HG03196 (cell line): ENCODE measurements around the gene ANGPTL4.

Experiments used
- ATAC-seq: cut with Tn5 transposase; IDR thresholded peaks from one replicate; pipeline ENCODE4 v1.9.1; 2021; ENCODE audit not compliant: unreplicated experiment

The ANGPTL4 gene

DNA sequence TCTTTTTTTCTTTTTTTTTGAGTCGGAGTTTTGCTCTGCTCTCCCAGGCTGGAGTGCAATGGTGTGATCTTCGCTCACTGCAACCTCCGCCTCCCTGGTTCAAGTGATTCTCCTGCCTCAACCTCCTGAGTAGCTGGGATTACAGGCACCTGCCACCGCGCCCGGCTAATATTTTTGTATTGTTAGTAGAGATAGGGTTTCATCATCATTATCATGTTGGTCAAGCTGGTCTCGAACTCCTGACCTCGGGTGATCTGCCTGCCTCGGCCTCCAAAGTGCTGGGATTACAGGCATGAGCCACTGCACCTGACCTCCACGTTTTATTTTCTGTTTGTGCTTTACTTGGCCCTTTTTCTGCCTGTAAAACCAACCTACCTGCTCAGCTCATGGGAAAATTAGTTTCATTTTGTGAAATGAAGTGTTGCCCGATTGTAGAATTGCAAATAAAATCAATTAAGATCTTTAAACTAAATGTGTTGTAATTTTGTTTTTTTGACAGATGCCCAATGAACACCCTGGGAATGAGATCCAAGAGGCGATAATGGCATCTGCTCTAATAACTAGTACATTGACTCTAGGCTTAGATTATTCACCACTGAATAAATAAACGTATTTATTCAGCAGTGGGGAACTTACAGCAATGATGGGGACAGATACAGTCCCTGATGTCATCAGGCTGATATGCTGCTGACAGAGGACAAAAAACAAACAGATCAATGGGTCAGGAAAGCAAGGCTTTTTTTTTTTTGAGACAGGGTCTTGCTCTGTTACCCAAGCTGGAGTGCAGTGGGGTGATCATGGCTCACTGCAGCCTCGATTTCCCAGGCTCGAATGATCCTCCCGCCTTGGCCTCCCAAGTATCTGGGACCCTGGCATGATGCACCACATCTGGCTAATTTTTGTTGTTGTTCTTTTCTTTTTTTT, 24.0 kb downstream of the ANGPTL4 start:
- no peak for ATAC-seq

GRCh38 chr19:8388612-8388958, 24.6 kb downstream of the ANGPTL4 start:
- ATAC-seq, result no peak

DNA sequence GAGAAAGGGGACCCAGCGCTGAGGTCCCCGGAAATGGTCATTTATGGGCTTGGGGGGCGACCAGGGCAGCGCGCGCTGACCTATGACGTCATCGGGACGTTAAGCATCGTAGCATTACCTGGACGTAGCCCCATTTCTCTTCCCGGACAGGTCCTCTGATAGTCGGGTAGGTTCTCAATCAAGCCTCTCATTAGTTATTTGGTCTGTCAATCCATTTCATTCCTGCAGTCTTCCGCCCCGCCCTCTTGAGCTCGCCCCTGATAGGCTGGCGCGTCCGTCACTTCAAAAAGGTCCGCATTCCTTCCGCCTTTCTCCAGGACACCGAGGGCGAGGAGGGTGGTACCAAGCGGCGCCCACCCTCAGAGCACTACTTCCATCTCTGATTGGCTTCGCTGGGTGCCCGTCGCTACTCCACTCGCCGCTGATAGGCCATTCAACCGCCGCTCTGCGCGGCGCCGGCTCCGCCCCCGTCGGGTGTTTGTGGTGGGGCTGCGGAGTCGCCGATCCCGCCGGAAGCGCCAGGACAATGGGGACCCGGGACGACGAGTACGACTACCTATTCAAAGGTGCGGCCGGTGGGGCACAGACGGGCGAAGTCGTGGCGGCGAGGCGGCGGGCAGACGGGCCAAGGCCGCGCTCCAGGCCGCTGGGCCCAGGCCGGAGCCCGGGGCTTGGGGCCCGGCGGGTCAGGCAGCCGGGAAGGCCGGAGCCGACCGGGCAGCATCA, 26.1 kb downstream of the ANGPTL4 start, which contains the start of gene RAB11B:
Gene RAB11B, plus strand, starts transcription at position 470 of the 726 bp plus-strand sequence. Its CDS starts 57 bp downstream, at position 527.
- ATAC-seq, result peak; percentile 93

DNA sequence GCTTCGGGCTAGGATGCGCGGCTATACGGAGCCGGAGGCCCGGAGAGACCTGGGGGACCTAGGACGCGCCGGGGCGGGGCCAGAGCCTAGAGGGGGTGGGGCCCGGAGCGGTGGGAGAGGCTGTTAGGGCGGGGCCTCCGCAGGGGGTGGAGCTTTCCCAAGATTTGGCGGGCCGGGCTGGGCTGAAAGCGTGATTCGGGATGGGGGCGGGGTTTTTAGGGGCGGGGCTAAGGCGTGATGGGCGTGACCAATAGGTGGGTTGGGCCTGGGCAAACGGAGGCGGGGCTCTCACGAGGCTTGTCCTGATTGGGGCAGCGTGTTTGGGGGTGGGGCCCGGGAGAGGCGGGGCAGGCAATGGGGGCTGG, 26.6 kb downstream of the ANGPTL4 start:
- ATAC-seq, result peak; percentile 34

- no peak for ATAC-seq
Observed at GRCh38 chr19:8391198-8392016, 27.5 kb downstream of the ANGPTL4 start.

GRCh38 chr19:8392017-8392591, 28.1 kb downstream of the ANGPTL4 start:
- ATAC-seq, result no peak

DNA sequence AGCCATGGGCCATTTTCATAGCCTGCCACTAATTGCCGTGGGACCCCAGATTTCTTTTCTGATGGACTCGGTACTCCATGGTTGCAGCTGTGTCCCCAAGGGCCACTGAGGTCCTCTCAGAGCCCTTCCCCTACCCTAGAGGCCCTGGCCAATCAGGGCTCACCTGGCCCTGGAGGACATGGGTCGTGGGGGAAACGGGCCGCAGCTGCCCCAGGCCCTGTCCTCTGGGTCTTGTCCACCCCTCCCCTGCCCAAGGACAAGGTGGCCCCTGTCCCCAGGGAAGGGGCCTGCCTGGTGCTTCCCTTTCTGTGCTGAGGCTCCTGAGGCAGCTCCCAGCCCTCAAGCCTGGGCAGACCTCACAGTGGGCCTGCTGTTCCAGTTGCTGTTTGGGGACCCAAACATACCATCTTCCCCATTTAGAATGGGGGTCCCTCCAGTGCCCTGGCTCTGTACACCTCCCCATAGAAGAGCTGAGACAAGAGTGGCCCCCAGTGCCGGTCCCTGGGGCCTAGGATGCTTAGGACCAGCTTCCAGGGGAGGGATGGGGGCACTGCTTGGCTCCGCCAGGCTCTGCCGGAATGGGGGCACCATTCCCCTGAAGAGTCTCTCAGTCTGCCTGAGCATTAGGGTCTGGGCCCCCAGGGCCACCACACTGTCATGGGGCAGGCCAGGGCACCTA, 29.4 kb downstream of the ANGPTL4 start:
- no peak for ATAC-seq

- no peak for ATAC-seq
Observed at GRCh38 chr19:8393871-8394250, 29.9 kb downstream of the ANGPTL4 start.

- no peak for ATAC-seq
Observed at GRCh38 chr19:8395621-8396082, 31.7 kb downstream of the ANGPTL4 start.

DNA sequence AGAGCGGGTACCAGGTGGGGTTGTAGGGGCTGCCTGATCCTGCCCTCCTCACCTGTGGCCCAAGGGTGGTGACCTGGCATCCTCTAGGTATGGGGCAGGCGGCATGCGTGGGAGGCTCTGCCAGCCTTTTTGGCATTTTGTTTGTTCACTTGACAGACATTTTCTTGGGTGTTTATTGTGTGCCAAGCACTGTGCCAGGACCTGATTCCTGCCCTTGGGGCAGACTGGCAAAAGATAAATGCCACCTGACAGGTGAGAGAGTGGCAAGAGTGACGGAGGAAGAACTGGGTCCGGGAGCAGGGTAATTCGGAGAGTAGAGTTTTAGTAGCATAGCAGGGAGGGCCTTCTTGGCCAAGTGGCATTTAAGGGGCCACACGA, 32.2 kb downstream of the ANGPTL4 start:
- no peak for ATAC-seq

GRCh38 chr19:8396563-8397203, 32.7 kb downstream of the ANGPTL4 start:
- no peak for ATAC-seq

GRCh38 chr19:8397271-8397670, 33.3 kb downstream of the ANGPTL4 start:
- ATAC-seq, result no peak

DNA sequence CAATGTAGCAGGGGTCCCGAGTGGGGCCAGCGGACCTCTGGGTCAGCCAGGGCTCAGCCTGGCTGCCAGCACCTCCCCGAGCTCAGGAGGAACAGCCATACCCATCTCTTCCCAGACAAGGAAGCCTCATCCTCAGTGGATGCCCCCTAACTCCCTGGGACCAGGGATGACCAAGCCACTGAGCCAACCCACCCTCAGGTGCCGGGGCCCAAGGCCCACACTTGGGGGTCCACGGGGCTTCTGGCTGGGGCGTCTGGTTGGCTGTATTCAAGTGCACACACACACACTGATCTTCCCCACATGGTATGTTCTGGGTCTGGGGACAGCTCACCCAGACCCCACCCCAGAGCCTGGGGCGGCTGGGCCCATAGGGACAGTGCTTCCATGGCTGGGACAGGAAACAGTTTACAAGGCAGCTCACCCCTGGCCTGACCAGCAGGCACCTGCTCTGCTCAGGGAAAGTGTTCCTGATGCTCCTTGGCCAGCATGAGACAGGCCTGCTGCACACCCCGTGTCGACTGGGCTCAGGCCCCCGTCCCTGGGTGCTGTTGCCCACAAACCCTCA, 33.9 kb downstream of the ANGPTL4 start:
- no peak for ATAC-seq

GRCh38 chr19:8398311-8398771, 34.4 kb downstream of the ANGPTL4 start:
- no peak for ATAC-seq

DNA sequence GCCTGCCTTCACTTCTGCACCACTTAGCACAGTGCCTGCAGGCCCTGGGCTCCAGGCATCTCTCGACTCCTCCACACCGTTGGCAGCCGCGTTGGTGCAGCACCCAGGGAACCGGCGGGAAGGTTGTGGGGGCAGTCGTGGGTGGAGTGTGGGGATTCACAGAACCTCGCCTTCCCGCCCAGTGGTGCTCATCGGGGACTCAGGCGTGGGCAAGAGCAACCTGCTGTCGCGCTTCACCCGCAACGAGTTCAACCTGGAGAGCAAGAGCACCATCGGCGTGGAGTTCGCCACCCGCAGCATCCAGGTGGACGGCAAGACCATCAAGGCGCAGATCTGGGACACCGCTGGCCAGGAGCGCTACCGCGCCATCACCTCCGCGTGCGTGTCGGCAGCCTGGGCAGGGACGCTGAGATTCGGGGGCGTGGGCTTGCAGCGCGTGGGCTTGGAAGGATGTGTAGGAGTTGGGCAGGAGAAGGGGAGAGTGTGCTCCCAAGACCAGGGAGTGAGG, 35.8 kb downstream of the ANGPTL4 start:
- ATAC-seq, result no peak

GRCh38 chr19:8401981-8402411, 38.0 kb downstream of the ANGPTL4 start:
- no peak for ATAC-seq

GRCh38 chr19:8403098-8403819, 39.3 kb downstream of the ANGPTL4 start:
- no peak for ATAC-seq

GRCh38 chr19:8403820-8404109, 39.8 kb downstream of the ANGPTL4 start:
- ATAC-seq, result no peak
